ENCODE data around the gene BCKDHB. TPM values are rescaled to one million over a fixed set of nuclear protein-coding genes. Genes with fewer than 3 reads are reported as not detected.

BCKDHB gene
- total and polyA plus RNA-seq, 2 of the 4 experiments (the other 2 are of a cell fraction) = 11.2 to 11.8 TPM

GRCh38 chr6:80151635-80152034 lies 45.2 kb downstream of the BCKDHB start:
- no peak overlapping the region for H3K56ac ChIP-seq (ENCODE audit: extremely low read depth, insufficient read depth, low read length)
- H3K18ac ChIP-seq (ENCODE audit: low read depth, low read length) = no peak overlapping the region
- ChIA-PET CTCF (no interaction called here), POLR2A (ENCODE audit: unreplicated experiment) (no interaction called here)
- dilution Hi-C loops (cut with HindIII; ENCODE audit: low sequenced_read_pairs, unreplicated experiment) (no loop called here), in situ Hi-C loops (cut with MboI; ENCODE audit: low sequenced_read_pairs) (no loop called here), intact Hi-C loops (cut with micrococcal nuclease) (no loop called here)
- no peak overlapping the region for H2BK20ac ChIP-seq (ENCODE audit: low read depth, low read length)
- H2AK5ac ChIP-seq (ENCODE audit: low read depth, low read length) = no peak overlapping the region
- no peaks in the 10 kb centered on the region for H3K9me1 ChIP-seq (ENCODE audit: insufficient read depth, low read length)
- no peak overlapping the region for H2BK15ac ChIP-seq (ENCODE audit: low read depth, low read length)
- WGBS, 2 experiments (ENCODE audit: extremely low coverage in 2 of 2, insufficient read length in 1 of 2) = no CpG with 5 or more reads among the region's 2 CpGs
- H4K91ac ChIP-seq (ENCODE audit: insufficient read depth, low read depth, low read length) = no peak overlapping the region
- no peak overlapping the region for H3K23ac ChIP-seq (ENCODE audit: low read depth, low read length)
- DNase-seq = no peak
- H3K4ac ChIP-seq (ENCODE audit: low read depth, low read length) = no peak overlapping the region
- H3K27ac ChIP-seq (ENCODE audit: insufficient read depth, low read length) = no peak overlapping the region
- no peaks in the 10 kb centered on the region for H3K27me3 ChIP-seq (ENCODE audit: control insufficient read depth, insufficient read depth, low read length)
- H3K9ac ChIP-seq (ENCODE audit: low read depth, low read length) = no peak overlapping the region
- BruUV-seq (replicated peaks) = no TSS peak
- no peak for ATAC-seq (ENCODE audit: low read depth)
- no peak overlapping the region for H2BK5ac ChIP-seq (ENCODE audit: low read depth, low read length, poor library complexity, severe bottlenecking)
- no peaks in the 10 kb centered on the region for H3K4me1 ChIP-seq (ENCODE audit: control insufficient read depth, insufficient read depth, low read length)
- H3K36me3 ChIP-seq (ENCODE audit: control insufficient read depth, insufficient read depth, low read length) = no peaks in the 10 kb centered on the region
- no peak overlapping the region for H3K4me3 ChIP-seq (ENCODE audit: insufficient read depth, low read depth, low read length)
- no peak overlapping the region for H3K14ac ChIP-seq (replicated peaks; ENCODE audit: low read depth, low read length)
- TF ChIP-seq RAD21 (IDR thresholded peaks at IDR 0.05; ENCODE audit: low read length) (no peak), MXI1 (IDR thresholded peaks at IDR 0.05; ENCODE audit: borderline replicate concordance, low read depth, low read length) (no peak), MAZ (IDR thresholded peaks at IDR 0.05; ENCODE audit: borderline replicate concordance, low read depth, low read length) (no peak), FOS (IDR thresholded peaks at IDR 0.05; ENCODE audit: low read depth, low read length) (no peak), CEBPB (IDR thresholded peaks at IDR 0.05; ENCODE audit: low read depth, low read length) (no peak), MAFK (IDR thresholded peaks at IDR 0.05; ENCODE audit: low read depth, low read length) (no peak), RCOR1 (IDR thresholded peaks at IDR 0.05; ENCODE audit: insufficient replicate concordance, low read length) (no peak), USF2 (IDR thresholded peaks at IDR 0.05; ENCODE audit: low read depth, low read length) (no peak)
- H4K5ac ChIP-seq (ENCODE audit: low read depth, low read length) = no peak overlapping the region
- H3K4me2 ChIP-seq (ENCODE audit: low read depth, low read length) = no peak overlapping the region
- no peaks in the 10 kb centered on the region; a peak in 1 of 4 replicates for H3K79me1 ChIP-seq (ENCODE audit: low read depth in 1 of 2, low read length in 2 of 2)
- H2AFZ ChIP-seq (replicated peaks; ENCODE audit: low read length, poor library complexity) = no peak overlapping the region
- H2AK9ac ChIP-seq (replicated peaks; ENCODE audit: low read depth, low read length, poor library complexity) = no peak overlapping the region
- H4K8ac ChIP-seq (ENCODE audit: low read depth in 2 of 2, low read length in 2 of 2) = no peak overlapping the region
- no peak overlapping the region for H2BK120ac ChIP-seq (ENCODE audit: low read depth, low read length)
- H3K9me3 ChIP-seq (ENCODE audit: control insufficient read depth, insufficient read depth, low read length) = no peaks in the 10 kb centered on the region
- H4K20me1 ChIP-seq (ENCODE audit: insufficient read depth, low read length) = no peaks in the 10 kb centered on the region

Data from IMR-90 (cell line).